NCI-H226 (cell line): ENCODE measurements around the gene HS3ST2.

Experiments
- DNase-seq: peaks from one replicate; pipeline ENCODE4 v3.0.0-alpha.2; 2015

Gene HS3ST2

DNA sequence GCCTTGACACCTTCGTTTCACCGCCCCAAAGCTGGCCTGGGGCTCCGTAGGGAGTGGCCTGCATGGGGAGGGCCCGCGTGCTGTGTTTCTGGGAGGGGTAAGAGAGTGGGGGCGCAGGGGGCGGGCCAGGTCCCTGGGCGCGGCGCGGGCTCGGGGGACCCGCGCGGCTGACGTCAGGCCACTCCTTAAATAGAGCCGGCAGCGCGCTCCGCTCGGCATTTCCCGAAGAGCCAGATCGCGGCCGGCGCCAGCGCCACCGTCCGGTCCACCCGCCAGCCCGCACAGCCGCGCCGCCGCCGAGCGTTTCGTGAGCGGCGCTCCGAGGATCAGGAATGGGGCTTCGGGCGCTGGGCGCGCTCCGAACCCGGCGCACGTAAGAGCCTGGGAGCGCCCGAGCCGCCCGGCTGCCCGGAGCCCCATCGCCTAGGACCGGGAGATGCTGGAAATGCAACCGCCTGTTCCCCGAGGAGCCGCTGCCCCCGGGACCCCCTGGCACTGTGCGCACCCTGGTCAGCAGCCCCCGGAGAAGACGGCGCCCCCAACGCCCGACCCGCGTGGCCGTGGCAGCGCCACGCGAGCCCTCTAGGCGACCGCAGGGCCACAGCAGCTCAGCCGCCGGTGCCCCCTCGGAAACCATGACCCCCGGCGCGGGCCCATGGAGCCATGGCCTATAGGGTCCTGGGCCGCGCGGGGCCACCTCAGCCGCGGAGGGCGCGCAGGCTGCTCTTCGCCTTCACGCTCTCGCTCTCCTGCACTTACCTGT, at the start of gene HS3ST2:
TSS of gene HS3ST2 (plus strand) at position 215 of the 763 bp plus-strand sequence. CDS start at position 664, 449 bp downstream.
- no peak for DNase-seq

DNA sequence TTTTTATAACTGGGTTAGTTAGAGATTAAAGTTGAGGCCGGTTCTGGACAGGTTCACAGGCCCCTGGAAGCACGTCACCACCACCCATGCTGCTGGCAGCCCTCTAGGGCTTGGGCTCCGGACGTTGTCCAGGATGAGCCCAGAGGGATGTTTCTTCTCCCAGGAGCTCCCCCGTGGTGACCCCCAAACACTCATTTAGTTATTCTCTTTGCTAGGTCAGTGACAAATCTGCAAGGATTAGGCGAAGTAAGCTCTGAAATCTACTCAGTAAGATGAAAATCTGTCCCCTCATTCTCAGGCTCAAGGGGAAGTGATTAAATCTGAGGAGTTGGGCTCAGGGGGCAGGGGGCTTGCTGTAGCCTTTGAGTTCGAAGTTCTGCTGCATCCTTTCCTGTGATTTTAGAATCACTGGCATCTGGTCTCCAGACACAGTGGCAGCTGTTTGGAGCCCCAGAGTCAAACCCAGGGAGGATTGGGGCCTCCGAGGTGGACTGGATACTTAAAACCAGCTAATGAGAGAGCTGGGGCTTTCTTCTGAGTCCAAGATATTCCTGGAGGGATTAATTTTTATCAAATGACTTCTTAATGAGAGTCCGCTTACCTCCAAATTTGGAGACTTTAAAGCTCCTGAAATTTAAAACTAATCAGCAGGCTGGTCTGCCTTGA, 49.2 kb upstream of the HS3ST2 start:
- DNase-seq, result no peak

DNA sequence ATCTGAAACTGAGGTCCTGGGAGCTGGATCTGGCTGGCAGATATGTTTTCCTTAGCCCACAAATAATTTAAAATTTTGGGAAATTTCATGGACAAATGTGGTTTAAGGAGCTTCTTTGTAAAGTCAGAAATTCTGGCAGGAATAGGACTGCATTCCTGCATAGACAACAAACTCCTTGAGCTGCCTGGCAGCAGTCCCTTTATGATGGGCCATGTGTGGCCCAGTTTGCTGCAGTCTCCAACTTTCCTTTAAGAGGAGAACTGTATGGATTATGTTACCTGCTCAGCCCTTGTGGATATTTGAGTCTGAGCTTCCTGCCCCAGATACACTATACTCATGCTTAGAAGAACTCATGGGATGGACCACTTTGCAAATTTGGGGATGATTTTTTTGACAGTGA, 48.5 kb upstream of the HS3ST2 start:
- no peak for DNase-seq

DNA sequence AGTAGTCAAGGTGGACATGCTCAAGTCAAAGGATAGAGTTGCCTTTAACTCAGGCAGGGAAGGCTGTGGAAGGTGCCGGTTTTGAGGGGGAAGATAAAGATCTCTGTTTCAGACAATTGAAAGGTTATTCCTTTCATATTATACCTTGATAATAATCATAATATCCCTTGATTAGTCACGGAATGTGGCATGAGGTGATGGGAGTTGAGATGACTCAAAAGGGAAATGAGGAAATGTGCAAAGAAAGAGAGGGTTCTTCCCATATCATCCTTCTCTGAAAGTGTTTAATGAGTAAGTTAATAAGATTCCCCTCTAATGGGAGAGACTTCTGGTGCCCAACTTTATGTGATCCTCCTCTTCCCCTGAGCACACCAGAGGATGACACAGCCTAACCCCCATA, 43.1 kb upstream of the HS3ST2 start:
- DNase-seq, result no peak

DNA sequence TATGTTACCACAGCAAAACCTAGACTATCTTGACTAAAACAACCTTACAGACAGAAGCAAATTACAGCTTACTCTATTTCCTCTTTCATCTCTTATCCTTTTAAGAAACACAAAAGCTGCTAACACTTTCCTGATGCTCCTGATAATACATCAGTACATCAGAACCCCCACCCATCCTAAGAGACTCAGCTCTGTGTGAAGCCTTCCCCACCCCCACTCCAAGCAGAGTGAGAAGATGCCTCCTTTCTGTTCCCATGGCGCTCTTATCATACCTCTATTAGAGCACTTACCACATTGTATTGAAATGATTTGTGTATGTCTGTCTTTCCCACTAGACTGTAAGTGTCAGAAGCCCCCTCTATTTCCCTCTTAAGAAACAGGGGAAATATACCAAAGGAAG, 42.4 kb upstream of the HS3ST2 start:
- DNase-seq, result no peak

- no peak for DNase-seq
Measured at GRCh38 chr16:22775220-22775922, 38.6 kb upstream of the HS3ST2 start.

DNA sequence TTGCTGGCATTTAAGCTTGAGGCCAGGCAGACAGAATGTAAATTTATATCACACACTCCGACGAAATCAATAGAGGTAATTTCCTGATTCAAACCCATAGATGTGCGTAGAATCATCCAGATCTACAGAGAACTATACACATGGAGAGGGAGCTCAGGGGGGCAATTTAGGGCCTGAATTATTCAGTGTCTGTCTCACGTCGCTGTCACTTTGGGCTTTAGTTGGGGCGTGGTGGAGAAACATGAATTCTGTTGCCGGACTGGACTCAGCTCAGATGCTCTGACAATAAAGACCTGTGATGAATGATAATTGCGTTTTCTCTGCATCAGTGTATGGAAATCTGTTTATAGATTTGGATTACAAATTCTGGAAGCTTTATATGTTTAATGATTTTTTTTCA, 32.5 kb upstream of the HS3ST2 start:
- DNase-seq, result no peak

DNA sequence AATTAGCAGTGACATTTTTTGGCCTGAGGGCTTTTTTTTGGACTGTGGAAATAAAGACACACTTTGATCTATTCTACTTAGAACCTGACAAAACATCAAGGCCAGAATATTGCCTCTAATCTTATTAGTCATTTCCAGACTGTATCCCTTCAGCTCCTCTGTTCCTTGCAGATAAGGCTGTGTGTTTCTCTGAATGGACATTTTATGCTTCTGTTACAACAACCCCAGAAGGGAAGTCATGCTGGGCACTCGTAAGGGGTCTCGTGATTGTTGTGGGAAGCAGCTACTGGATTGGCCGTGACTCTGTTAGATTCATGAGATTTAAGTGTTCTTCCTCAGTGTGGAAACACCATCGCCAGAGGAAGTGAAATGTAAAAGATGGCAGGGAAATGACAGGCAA, 31.6 kb upstream of the HS3ST2 start:
- DNase-seq, result no peak

DNA sequence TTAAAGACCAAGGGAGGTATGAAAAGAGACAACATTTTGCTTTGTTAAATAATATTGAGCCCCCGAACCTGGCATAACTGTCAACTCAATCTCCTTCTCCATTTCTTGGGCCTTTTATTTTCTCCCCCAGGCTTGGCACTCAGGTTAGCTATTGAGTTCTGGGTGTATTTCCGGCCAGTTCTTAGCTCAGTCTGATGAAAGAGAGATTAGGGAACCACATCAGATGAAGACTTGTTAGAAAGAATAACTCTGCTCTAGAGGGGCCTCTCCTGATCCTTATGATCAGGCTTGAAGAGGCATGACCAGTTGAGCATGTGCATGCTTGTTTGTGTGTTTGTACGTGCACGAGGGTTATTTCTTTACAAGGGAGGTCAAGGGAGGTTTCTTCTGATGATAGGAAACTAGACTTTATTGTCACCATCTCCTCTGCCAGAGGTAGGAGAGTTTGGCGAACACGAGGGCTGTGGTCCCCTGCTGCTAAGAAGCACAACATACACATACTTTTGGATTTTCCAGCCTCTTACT, 29.2 kb upstream of the HS3ST2 start:
- no peak for DNase-seq

DNA sequence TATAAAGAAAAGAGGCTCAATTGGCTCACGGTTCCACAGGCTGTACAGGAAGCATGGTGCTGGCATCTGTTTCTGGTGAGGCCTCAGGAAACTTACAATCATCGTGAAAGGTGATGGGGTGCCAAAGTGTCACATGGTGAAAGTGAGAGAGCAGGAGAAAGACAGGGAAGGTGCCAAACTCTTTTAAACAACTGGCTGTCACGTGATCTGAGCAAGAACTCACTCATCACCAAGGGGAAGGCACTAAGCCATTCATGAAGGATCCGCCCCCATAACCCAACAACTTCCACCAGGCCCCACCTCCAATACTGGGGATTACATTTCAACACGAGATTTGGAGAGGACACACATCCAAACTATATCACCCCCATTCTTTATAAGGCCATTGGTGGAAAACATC, 28.4 kb upstream of the HS3ST2 start:
- no peak for DNase-seq

GRCh38 chr16:22786284-22786683, 27.7 kb upstream of the HS3ST2 start:
- DNase-seq, result no peak

- no peak for DNase-seq
Measured at GRCh38 chr16:22786691-22787090, 27.3 kb upstream of the HS3ST2 start.

DNA sequence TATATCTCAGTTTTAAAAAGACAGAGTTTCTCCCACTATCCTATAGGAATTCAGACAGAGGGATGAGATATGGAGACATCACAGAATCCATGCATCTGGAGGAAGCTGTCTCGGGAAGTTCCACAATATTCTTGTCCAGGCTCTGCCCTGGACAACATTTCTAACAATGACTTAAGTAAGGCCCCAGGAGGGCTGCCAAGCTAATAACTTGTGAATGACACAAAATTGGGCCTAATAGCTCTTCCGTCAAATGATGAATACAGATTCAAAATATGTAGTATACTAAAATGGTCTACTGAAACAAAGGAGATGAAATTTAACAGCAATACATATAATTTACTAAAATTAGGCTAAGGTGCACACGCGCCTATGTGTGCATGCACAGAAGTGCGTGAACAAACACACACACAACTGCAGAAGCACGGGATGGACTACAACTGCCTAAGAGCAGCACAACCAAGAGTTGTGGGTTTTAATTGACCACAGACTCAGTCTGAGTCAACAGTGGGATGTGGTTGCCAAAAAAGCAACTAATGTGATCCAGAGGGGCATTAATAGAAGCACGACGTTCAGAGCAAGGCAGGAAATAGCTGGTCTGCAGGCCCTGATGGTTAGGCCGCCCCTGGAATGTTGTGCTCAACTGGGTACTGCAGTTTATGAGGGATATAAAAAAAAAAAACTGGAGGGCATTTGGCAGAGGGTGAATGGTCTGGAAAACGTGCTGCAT, 26.3 kb upstream of the HS3ST2 start:
- no peak for DNase-seq

- DNase-seq, result no peak
Measured at GRCh38 chr16:22788193-22788530, 25.8 kb upstream of the HS3ST2 start.

- DNase-seq, result no peak
Measured at GRCh38 chr16:22789281-22789945, 24.5 kb upstream of the HS3ST2 start.

DNA sequence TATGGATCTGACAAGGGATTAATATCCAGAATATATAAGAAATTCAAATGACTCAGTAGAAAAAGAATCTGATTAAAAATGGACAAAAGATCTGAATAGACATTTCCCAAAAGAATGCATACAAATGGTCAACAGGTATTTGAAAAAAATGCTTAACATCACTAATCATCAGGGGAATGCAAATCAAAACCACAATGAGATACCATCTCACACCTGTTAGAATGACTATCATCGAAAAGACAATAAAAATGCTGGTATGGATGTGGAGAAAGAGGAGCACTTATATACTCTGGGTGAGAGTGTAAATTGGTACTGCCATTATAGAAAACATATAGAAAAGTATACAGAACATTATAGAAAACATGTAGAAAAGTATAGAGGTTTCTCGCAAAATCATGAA, 16.4 kb upstream of the HS3ST2 start:
- no peak for DNase-seq

- DNase-seq, result no peak
Measured at GRCh38 chr16:22799113-22799512, 14.8 kb upstream of the HS3ST2 start.

DNA sequence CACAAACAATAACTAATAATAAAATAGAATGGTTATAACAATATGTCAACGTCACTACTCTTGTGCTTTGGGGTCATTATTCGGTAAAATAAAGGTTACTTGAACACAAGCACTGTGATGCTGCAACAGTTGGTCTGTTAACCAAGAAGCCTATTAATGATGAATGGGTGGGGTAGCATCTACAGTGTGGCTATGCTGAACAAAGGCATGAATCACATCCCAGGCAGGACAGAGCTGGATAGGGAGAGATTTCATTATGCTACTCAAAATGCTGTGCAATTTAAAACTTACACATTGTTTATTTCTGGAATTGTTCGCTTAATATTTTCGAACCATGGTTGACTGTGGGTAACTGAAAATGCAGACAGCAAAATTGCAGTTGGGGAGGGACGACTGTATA, 9.1 kb upstream of the HS3ST2 start:
- DNase-seq, result no peak

DNA sequence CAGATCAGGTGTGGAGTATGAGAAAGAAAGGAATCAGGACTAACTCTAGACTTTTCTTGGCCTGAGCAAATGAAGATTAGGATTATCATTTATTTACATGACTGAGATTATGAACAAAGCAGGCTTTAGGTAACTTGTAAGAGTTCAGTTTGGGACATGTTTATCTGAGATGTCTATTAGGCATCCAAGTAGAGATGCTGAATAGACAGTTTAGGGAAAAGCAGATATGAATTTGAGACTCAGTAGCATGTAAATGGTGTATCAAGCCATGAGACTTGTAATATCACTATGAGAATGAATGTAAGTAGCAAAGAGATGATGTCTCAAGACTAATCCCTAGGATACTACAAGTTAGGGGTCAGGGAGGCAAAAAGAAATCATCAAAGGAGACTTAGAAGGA, 8.6 kb upstream of the HS3ST2 start:
- no peak for DNase-seq

DNA sequence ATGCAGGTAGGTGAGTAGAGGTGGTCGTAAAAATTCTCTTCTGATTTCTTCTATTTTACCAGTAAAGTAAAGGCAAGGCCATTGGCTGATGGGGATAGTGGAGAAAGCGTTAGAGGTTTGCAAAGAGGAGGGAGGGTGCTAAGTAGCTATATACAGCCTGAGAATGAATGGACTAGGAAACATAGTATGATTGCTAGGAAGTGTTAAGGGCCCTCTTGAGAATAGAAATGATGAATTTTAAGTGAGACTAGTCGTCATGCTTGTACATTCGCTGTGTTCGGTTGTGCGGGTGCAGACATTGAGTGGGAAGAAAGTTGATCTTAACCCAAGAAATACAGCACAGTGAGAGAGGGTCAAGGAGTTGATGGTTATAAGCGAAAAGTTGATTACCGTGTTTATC, 7.2 kb upstream of the HS3ST2 start:
- DNase-seq, result no peak

DNA sequence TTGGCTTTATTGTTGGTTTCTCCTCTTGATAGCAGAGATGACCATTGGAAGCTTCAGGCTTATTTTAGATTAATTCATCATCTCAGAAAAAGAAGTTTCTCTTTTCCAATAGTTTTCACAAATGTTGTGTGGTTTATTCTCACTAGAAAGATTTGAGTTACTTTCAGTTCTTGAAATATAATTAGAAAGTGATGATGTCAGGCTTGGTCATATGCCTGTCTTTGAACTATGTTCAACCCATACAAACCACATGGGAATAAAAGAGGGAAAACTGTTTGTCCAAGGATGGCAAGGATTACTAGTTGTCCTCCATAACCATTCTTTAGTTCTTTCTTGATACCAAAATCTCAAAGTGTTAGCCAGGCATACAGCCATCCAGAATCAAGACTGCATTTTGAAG, 3.7 kb upstream of the HS3ST2 start:
- DNase-seq, result no peak

- no peak for DNase-seq
Measured at GRCh38 chr16:22813223-22813947, 577 bp upstream of the HS3ST2 start.
